Nephron (organoid): ENCODE results near the gene FAM151A.

ENCODE experiments used
- H3K27ac Mint-ChIP-seq, 3 experiments: 2 replicates each; pipeline ENCODE4 v1.8.0; 2020; ENCODE audit warnings: mixed read lengths in 3 of 3, mild to moderate bottlenecking in 2 of 3, moderate library complexity in 1 of 3
- H3K27me3 Mint-ChIP-seq: 2 replicates; pipeline ENCODE4 v1.8.0; 2021; ENCODE audit warnings: low read depth, mild to moderate bottlenecking, moderate library complexity, mixed read lengths
- H3K36me3 Mint-ChIP-seq: 2 replicates; pipeline ENCODE4 v1.8.0; 2020; ENCODE audit warnings: low read depth, mixed read lengths
- H3K4me1 Mint-ChIP-seq: 2 replicates; pipeline ENCODE4 v1.8.0; 2020; ENCODE audit warnings: mixed read lengths
- H3K4me3 Mint-ChIP-seq, 3 experiments: 2 replicates each; pipeline ENCODE4 v1.8.0; 2020; ENCODE audit warnings: mild to moderate bottlenecking in 3 of 3, mixed read lengths in 3 of 3, moderate library complexity in 2 of 3
- H3K9me3 Mint-ChIP-seq: 2 replicates; pipeline ENCODE4 v1.8.0; 2020; ENCODE audit warnings: mixed read lengths
- CTCF ChIP-seq, 3 experiments: fragments of 200-600 bp; sonication (generic); IDR thresholded peaks; one replicate each; pipeline ENCODE4 v1.5.0; 2021; ENCODE audit warnings: antibody characterized with exemption in 3 of 3; ENCODE audit not compliant: unreplicated experiment in 3 of 3

The FAM151A gene

DNA sequence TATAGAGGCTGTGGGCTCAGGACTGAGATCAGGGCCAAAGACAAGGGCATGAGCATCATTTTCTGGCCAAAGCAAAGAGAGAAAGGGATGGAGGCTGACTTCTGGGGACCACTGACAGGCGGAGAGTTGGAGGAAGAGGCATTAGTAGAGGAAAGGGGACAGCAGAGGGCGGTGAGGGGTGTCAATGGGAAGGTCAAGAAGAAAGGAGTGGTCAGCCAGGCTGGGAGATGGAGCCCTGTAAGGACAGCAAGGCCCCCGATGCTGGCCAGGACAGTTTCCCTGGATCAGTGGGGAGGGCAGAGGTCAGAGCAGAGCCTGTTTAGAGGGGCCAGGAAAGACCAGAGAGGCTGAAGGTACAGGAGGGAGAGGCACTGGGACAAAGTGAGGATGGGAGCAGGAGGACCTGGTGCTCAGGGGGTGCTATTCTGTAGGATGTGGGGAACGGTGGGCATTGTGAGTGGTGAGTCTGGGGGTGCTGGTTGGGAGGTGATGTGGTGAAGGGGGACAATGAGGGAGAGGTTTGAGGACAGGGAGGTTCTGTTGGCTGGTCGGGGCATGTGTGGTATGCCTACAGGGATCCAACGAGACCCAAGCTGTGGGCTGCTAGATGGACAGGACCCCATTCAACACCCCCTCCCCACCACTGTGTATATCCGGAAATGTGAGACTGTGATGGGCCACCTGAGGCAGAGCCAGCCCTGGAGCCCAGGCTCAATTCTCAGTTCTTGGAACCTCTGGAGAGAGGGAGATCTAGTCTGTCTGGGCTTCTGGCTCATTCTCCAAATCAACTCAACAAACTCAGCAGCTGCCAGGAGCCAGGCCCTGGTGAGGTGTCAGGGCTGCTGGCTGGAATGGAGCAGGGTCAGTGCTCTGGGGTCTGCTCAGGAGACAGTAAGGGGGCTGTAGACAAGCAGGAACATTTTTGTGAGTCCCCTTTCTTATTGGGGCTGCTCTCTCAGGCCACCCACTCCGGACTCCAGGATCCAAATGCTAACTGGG is 1.4 kb upstream of the FAM151A start:
- Mint-ChIP-seq H3K36me3 (no peaks in the 10 kb centered on the region), H3K27me3 (peaks cover 4% of the 10 kb centered on the region)

GRCh38 chr1:54619749-54620148 is 3.6 kb downstream of the FAM151A start:
- Mint-ChIP-seq H3K27ac (peak overlapping the region in 1 of 3 experiments; percentile 4), H3K4me3 (no peak overlapping the region), H3K9me3 (no peaks in the 10 kb centered on the region), H3K36me3 (no peaks in the 10 kb centered on the region), H3K4me1 (peaks cover 5% of the 10 kb centered on the region), H3K27me3 (peaks cover 7% of the 10 kb centered on the region)
- no peak for TF ChIP-seq CTCF (IDR thresholded peaks at IDR 0.05; ENCODE audit: unreplicated experiment in 3 of 3)

More for the DNA sequence above, 1.4 kb upstream of the FAM151A start:
- Mint-ChIP-seq H3K9me3 (no peaks in the 10 kb centered on the region), H3K27ac (no peak overlapping the region), H3K4me1 (peaks cover 12% of the 10 kb centered on the region), H3K4me3 (no peak overlapping the region)
- TF ChIP-seq CTCF (IDR thresholded peaks at IDR 0.05; ENCODE audit: unreplicated experiment in 3 of 3) = no peak

DNA sequence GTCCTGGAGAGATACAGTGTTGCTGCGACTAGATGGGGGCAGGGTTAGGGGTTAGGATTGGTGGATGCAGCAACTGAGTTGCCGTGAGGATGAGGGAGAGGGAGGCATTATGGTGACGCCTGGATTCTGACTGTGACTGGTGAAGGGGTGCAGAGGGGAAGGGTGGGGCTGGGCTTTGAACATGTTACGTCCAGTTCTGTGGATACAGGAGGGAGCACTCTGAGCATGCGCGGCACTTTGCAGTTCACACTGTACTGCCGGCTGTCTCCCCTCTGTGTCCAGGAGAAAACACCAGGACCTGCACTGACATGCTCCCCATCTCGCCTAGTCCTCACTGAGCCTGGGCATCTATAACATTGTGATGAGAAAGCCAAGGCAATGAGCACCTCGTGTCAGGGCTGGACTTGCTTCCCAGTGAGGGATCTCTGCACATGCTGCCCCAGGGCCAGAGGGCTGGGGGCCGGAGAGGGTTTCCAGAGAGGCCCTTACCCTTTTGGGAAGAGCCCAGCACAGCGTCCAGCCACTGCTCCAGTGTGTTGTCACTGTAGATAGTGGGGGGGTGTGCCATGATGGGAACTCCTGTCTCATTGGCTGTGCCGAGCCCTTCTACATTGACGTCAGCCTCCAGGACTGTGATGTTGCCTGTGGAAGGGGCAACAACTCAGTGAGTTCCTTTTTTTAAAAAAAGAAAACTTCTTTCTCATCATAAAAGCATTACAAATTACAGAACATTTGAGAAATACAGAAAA is 7.6 kb downstream of the FAM151A start:
- TF ChIP-seq CTCF (IDR thresholded peaks at IDR 0.05; ENCODE audit: unreplicated experiment in 3 of 3) = no peak
- Mint-ChIP-seq H3K4me3 (no peak overlapping the region), H3K9me3 (no peaks in the 10 kb centered on the region), H3K27ac (no peak overlapping the region), H3K4me1 (no peaks in the 10 kb centered on the region), H3K36me3 (no peaks in the 10 kb centered on the region), H3K27me3 (peaks cover 4% of the 10 kb centered on the region)

GRCh38 chr1:54614563-54614962 is 8.8 kb downstream of the FAM151A start:
- no peak for TF ChIP-seq CTCF (IDR thresholded peaks at IDR 0.05; ENCODE audit: unreplicated experiment in 3 of 3)

GRCh38 chr1:54614024-54614423 is 9.3 kb downstream of the FAM151A start:
- H3K4me3 Mint-ChIP-seq = no peak overlapping the region
- no peaks in the 10 kb centered on the region for H3K4me1 Mint-ChIP-seq
- TF ChIP-seq CTCF (IDR thresholded peaks at IDR 0.05; ENCODE audit: unreplicated experiment in 3 of 3) = no peak
- H3K27me3 Mint-ChIP-seq = peaks cover 4% of the 10 kb centered on the region
- no peak overlapping the region for H3K27ac Mint-ChIP-seq
- H3K9me3 Mint-ChIP-seq = no peaks in the 10 kb centered on the region
- H3K36me3 Mint-ChIP-seq = no peaks in the 10 kb centered on the region

More at GRCh38 chr1:54614563-54614962, 8.8 kb downstream of the FAM151A start:
- H3K9me3 Mint-ChIP-seq = no peaks in the 10 kb centered on the region
- no peak overlapping the region for H3K4me3 Mint-ChIP-seq
- H3K4me1 Mint-ChIP-seq = no peaks in the 10 kb centered on the region
- no peak overlapping the region for H3K27ac Mint-ChIP-seq
- H3K27me3 Mint-ChIP-seq = peaks cover 4% of the 10 kb centered on the region
- no peaks in the 10 kb centered on the region for H3K36me3 Mint-ChIP-seq
